Retina (tissue), 1 donor: ENCODE results near the gene RPN2.
"Not testable (repeated sequence)": the region's sequence is repeated elsewhere in the genome, so short reads cannot be mapped to it uniquely, and the experiment has no call there.

Source experiments
- DNase-seq: peaks from one replicate; pipeline ENCODE4 v3.0.0-alpha.2; 2016

RPN2 gene

DNA sequence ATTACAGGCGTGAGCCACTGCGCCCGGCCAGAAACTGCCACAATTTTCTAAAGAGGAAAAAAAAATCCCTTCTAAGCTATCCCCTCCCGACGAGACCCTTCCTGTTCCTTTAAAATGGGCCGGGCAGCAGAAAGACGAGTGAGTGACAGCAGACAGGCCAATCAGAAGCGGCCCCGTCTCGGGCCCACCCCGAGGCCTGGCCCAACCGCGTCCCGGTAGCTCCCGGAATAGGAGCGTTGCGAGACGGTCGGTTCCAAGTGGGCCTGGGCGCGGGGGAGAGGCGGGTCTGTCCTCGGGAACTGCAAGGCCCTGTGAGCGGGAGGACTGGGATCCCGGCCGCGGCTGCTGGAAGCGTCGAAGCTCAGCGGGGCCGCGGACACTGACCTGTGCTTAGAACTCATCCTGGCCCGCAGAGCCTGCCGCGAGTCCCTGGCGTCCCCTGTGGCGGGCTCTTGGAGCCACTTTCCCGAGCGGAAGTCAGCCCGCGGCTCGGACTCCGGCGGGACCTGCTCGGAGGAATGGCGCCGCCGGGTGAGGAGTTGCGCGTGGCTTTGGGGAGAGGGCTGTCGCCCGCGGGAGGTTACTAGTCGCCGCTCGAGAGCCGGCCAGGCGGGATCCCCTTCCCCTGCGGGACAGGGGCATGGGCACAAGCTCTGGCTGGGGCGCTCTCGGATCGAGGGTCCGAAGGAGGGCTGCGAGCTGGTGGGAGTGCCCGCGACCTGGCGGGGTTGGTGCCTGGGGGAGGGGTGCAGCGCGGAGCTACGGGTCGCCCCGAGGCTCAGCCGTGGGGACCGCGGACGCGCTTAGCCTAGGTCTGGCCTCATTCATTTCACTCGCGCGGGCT lies at the start of gene RPN2, which contains the start of gene MROH8:
Gene RPN2, plus strand, starts transcription at position 492 of the 844 bp plus-strand sequence. Its CDS starts 27 bp downstream, at position 519.
Gene MROH8, minus strand, starts transcription at position 710 of the 844 bp plus-strand sequence.
- peak; percentile 100 for DNase-seq

DNA sequence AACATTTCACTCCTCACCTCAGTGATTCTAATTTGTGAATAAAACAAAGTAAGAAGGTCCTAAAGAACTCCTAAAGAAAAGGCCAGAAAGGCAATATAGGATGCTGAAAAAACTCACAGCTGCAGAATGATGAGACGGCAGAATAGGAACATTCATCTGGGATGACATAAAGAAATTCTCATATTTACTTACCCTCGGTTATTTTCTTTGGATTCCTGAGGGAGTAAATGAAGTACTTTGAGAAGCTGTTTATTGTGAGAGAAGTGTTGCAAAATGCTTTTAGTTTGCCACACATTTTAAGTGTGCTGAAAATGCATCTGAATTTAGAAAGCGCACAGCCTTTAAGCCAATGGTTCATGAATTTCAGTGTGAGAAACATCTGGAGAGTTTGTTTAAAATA lies 47.6 kb upstream of the RPN2 start:
- no peak for DNase-seq

DNA sequence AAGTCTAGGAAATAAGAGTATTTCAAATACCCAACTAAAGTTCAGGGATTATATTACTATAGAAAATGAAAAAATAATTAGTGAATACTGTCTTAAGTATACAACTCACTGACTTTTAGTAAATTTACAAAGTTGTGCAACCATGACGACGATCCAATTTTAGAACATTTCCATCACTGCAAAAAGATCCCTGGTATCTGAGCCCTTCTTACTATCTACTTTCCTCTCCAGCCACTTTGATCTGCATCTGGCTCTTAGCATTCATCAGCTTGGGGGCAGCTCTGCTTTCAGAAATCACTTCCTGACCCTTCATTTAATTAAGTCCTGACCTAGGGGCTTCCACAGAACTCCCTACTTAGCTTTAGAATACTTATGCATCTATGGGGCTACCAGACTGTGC lies 45.2 kb upstream of the RPN2 start:
- DNase-seq = no peak

DNA sequence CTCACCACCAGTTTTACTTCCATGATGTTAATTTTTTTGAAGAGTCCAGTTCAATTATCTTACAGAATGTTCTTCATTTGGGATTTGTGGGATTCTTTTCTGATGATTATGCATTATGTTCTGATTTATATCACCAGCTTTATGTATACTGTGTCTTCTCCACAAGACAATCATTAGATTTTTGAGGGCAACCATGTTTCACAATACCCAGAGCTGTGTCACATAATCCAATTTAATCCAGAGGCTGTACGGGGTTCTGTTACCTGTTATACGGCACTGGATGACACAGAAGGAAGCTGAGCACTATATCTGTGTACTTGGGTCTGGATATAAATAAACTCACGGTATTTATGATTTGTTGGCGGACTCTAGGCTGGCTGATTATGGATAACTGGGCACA lies 41.6 kb upstream of the RPN2 start:
- DNase-seq = no peak

DNA sequence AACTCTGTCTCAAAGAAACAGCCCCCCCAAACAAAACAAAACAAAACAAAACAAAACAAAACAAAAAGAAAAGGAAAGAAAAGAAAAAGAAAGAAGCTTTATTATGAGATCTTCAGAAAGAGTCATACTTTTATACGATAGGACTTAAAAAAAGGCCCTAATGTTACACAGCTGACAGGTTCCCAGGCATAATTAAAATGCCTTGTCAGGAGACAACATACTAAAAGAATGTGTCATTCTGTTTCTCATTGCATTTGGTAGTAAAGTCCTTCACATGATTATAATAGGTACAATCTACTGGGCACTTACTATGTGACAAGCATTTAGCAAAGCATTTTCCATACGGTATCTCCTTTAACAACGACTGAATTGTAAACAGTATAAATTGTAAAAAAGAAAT lies 36.4 kb upstream of the RPN2 start:
- no peak for DNase-seq

DNA sequence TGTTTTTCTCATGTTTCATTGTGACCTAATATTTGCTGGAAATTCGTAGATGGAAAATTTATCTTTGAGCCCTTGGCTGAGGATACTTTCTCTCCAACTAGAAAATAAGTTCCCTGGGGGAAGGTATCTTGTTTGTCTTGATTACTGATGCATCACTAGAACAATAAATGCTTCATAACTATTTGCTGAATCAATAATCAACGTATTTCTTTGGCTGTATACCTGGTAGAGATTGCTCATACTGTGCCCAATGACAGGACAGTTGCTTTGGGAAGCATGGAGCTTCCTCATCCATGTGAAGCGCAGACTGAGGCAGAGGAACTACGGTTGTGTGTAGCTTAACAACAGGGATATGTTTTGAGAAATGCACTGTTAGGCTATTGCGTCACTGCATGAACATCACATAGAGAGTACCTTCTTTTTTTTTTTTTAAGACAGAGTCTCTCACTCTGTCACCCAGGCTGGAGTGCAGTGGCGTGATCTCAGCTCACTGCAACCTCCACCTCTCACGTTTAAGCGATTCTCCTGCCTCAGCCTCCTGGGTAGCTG lies 34.2 kb upstream of the RPN2 start:
- no peak for DNase-seq

DNA sequence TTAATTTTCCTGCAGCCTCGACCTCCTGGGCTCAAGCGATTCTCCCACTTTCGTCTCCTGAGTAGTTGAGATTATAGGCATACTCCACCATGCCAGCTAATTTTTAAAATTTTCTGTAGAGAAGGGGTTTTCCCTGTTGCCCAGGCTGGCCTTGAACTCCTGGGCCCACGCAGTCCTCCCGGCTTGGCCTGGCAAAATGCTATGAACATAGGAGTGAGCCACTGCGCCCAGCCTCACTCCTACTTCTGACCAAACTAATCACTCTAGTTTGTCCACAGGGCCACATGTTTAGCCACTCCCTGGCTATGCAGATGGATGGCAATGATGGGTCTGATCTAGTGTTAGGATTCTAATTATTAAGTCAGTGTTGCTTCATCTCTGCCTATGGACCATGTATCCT lies 31.9 kb upstream of the RPN2 start:
- DNase-seq = no peak

DNA sequence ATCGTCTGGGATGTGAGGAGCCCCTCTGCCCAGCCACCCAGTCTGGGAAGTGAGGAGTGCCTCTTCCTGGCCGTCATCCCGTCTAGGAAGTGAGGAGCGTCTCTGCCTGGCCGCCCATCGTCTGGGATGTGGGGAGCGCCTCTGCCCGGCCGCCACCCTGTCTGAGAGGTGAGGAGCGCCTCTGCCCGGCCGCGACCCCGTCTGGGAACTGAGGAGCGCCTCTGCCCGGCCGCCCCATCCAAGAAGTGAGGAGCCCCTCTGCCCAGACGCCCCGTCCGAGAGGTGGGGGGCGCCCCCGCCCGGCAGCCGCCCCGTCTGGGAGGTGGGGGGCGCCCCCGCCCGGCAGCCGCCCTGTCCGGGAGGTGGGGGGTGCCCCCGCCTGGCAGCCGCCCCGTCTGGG lies 28.3 kb upstream of the RPN2 start:
- not testable (repeated sequence) for DNase-seq

DNA sequence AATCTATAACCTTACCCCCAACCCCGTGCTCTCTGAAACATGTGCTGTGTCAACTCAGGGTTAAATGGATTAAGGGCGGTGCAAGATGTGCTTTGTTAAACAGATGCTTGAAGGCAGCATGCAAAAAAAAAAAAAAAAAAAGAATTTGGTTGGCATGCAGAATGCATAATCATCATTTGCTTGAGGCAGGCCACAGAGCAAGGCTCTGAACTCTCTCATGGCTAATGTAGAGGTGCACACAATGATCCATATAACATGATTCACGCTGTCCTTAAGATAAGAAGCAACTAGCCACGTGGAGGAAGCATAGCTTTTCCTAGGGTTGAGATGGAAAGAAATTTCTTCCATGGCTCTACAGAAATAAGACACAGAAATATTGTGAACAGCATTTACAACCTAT lies 27.6 kb upstream of the RPN2 start:
- no peak for DNase-seq

DNA sequence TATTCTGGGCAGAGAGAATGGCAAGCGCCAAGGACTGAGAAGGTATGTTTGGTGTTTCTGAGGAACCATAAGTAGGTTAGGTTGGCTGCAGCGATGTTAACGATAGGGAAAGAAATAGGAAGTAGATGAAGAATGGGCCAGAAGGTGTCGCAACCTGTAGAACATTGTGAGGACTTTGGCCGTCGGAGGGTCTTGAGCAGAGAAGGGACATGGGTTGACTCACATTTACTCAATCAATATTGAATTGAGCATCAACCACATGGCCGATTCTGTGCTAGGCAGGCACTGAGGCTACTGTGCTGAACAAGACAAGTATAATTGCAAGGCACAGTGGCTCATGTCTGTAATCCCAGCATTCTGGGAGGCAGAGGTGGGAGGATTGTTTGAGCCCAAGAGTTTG lies 26.8 kb upstream of the RPN2 start:
- DNase-seq = no peak

DNA sequence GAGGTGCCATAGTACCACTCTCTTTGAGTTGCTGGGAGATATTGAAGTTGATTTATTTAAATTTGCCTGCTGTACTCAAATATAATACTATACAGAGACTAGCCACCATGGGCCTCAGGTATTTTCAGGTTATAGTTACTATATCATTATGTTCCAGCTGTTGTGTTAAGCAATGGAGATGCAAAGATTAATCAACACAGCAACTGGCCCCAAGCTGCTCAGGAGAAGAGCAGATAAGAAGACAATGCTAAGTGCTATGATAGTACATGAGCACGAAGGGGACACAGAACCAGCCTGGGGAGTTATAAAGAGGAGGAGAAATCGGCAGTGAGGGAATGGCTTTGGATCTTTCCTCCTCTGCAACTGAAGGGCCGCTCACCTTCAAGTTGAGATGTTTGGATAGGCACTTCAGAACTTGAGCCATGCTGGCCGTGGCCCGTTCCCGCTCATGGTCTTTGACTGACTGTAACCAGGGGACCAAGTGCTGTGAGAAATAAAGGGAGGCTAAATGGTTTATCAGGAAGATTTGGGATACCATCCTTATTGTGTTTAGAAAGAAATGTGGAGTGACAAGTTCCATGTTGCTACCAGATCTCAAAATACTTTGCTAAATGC lies 24.3 kb upstream of the RPN2 start:
- DNase-seq = no peak

DNA sequence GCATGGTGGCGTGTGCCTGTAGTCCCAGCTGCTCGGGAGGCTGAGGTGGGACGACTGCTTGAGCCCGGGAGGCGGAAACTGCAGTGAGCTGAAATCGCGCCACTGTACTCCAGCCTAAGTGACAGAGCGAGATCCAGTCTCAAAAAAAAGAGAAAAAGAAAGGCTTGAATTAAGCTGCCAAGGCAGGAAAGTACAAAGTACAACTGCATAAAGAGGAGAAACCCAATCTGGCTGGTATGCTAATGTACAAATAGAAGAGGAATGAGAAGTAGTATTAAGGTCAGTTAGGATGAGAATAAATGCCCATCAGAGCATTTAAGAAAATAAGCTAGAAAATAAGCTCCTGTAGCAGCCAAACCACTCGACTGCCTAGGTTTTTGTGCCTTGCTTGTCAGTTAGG lies 23.1 kb upstream of the RPN2 start:
- no peak for DNase-seq

DNA sequence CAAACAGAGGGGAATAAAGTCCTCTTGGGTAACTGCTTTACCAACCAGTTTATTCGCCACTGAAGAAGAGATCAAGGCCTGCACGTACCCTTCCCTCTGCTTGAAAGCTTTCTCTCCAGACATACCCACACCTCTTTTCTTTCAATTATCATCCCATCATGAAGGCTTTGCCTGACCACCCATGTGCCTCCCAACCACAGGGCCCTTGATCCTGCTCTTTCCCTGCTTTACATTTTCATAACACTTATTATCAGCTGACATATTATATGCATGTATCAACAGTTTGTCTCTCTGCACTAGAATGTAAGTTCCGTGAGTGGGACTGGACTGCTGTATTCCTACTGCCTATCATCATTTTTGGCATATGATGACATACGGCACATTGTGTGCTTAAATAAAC lies 20.9 kb upstream of the RPN2 start:
- no peak for DNase-seq

DNA sequence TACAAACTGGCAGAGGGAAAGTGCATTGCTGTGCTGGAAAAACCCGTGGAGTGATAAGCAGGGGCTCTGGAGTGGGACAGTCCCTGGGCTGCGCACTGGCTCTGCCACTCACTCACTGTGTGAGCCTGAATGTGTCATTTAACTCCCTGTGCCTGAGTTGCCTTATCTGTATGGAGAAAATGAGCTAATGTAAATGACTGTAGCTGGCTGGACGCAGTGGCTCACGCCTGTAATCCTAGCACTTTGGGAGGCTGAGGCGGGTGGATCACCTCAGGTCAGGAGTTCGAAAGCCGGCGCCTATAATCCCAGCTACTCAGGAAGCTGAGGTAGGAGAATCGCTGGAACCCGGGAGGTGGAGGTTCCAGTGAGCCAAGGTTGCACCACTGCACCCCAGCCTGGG lies 18.4 kb upstream of the RPN2 start:
- no peak for DNase-seq

DNA sequence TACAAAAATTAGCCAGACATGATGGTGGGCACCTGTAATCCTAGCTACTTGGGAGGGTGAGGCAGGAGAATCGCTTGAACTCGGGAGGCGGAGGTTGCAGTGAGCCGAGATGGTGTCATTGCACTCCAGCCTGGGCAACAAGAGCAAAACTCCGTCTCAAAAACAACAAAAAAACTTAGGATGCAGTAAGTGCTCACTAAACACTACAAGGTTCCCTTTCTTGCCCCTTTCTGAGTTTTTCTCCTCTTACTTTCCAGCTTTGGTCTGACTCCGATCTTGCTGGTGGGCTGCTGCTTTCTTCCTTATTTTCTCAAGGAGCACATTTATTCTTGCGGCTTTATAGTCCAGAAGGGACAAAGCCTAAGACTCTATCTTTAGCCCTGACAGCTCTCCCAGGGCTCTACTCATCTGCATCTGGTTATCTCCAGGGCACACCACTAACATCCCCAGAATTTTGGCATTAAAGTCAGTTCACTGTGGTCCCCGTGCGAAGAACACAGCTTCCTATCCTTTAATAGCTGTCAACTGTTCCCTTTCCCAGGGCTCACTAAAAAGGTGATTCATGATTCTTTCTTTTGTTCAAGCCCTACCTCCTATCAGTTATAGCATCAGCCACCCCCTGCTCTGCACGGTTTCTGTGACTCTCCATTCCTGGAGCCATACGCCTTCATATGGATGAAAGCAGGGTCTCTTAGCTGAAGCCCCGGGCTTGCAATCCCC lies 17.1 kb upstream of the RPN2 start:
- DNase-seq = no peak

DNA sequence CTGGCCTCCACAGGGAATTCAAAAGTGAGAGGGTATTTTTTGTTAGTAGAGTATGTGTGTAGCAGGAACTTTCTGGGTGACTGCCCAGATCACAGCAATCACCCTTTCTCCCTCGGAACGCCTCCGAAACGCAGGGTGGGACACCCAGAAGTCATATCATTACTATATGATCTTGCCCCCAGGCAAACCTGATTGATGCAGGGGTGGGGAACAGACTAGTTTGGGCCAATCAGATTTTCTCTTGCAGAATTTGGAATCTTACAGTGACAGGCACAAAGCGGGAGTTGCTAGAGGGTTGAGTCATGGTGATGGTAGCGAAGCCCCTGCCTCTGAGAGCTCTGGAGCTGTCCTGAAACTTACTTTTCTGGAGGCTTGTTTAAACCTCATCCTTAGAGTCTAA lies 16.5 kb upstream of the RPN2 start:
- DNase-seq = no peak

DNA sequence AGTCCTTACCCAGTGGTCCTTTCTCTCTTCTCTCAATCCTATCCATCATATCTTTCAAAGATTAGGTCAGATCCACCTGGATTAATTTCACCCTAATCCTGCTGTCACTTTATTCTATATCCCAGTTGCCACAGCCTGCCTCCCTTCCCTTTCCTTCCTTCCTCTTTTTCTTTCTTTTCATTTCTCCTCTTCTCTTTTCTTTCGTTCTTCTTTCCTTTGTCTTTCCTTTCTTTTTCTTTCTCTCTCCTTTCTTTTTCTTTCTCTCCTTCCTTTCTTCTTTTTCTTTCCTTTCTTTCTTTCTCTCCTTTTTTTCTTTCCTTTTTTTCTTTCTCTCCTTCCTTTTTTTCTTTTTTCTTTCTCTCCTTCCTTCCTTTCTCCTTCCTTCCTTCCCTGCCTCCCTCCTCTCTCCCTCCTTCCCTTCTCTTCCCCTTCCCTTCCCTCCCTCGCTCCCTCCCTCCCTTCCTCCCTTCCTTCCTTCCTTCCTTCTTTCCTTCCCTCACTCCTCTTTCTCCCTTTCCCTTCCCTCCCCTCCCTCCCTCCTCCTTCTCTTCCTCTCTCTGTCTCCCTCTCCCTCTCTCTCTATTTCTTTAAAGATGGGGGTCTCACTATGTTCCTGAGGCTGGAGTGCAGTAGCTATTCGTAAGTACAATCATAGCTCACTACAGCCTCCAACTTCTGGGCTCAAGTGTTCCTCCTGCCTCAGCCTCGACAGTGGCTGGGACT lies 15.1 kb upstream of the RPN2 start:
- no peak for DNase-seq

DNA sequence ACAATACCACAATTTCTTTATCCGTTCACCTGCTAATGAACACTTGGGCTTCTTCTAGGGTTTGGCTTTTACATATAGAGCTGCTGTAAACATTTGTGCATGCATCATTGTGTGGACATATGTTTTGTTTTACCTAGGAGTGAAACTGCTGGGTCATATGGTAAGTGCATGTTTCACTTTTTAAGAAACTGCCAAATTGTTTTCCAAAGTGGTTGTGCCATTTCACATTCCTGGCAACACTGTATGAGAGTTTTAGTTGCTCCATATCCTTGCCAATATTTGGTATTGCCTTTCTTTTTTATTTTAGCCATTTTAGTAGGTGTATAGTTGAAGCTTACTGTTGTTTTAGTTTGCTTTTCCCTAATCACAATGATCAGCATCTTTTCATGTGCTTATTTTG lies 14.1 kb upstream of the RPN2 start:
- DNase-seq = no peak

DNA sequence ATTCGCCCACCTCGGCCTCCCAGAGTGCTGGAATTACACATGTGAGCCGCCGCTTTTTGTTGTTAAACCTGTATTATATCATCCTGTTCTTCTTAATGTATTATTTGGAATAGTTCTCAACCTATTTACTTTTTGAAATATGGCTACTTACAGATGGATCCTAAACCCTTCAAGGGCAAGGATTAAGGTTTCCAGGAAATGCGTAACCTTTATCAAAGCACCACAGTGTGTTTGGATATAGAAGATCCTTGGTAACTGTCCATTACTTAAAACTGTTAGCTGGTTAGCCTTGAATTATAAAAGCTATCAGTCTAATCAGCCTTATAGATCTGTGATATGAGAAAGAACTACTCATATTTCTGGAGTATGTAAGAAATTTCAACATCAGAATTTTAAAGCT lies 12.3 kb upstream of the RPN2 start:
- no peak for DNase-seq

DNA sequence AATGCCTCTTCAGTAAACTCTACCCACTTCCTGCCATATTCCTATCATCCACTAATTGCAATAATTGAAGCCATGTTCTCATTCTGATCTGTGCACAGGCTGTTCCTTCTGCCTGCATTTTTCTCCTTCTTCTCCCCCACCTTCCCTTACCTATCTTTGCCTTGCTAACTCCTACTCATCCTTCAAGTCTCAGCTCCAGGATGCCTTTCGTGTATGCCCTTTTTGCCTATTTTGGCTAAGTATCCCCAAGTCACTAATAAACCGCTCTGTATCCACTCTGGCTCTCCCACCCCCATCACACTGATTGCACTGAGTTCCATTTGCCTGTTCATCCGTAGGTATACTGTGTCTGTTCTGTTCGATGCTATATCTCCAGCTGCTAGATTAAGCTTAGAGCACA lies 6.3 kb upstream of the RPN2 start:
- DNase-seq = no peak

DNA sequence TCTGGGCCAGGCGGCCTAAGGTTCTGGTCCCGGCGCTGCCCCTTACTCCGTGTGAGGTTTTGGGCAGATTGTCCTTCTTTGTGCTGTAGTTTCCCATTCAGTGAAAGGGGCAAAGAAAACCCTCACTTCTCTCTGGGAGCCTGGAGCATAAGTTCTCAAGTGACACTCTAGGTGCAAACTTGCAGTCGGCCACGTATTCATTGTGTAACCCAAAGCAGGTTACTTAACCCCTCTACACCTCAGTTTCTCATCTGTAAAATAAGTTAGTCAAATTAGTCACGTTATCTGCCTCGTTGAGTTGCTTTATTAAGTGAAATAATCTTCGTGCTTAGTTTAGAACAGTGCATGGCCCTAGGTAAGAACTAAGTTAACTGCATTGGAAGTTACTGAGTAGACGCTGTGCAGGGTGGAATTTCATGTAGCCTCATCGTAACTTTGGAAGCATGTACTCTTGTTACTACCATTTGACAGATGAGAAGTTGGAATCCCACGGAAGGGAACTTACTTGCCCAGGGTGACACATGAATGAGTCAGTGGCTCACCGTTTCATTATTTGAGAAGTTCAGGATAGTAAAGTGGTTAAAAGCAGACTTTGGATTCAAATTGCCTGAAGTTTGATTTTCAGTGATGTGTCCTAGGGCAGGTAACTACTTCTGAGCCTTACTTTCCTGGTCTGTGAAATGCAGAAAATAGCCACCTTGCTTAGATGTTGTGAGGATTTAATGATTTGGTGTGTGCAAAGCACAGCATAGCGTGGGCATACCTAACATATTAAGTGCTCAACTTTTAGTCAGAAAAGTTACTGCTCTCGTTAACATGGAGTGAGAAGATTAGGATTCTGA lies 774 bp downstream of the RPN2 start:
- no peak for DNase-seq

DNA sequence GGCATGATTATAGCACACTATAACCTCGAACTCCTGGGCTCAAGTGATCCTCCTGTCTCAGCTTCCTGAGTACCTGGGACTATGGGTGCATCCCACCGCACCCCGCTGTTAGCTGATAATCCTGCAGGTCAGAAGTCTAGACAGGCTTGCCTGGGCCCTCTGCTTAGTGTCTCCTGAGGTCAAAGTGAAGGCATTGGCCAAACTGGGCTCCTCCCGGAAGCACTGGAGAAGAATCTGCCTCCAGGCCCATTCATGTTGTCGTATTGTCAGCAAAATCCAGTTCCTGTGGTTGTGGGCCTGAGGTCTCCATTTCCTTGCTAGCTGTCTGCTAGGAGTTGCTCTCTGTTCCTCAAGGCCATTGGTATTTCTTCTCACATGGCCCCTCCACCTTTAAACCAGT lies 6.6 kb downstream of the RPN2 start:
- DNase-seq = no peak
